GM19468 (cell line): Measurements from ENCODE around the gene HOXC9.

ENCODE experiments used
- ATAC-seq: cut with Tn5 transposase; IDR thresholded peaks from one replicate; pipeline ENCODE4 v1.9.1; 2021; ENCODE audit warnings: mild to moderate bottlenecking, moderate library complexity, moderate number of reproducible peaks; ENCODE audit not compliant: unreplicated experiment; ENCODE audit errors: extremely low read depth

The HOXC9 gene

GRCh38 chr12:54022960-54023884, 23.3 kb downstream of the HOXC9 start:
- ATAC-seq: no peak

DNA sequence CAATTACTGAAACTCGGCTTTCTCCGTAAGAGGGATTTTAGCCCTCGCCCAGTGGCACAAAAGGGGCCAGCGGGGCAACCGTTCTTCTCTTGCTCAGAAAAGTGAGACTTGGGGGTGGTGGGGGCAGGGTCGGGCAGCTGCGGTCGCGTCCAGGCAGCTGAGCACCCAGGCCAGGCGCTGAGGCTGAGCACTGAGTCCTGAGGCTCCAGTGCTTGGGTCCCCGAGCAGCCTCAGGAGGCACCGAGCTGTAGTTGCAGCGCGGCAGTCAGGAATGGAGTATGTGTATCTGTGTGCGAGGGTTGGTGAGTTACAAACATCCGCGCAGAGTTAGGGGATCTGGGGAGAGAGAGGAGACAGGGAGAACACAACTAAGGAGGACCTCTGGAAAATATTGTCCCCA, 24.2 kb downstream of the HOXC9 start:
- ATAC-seq: no peak

DNA sequence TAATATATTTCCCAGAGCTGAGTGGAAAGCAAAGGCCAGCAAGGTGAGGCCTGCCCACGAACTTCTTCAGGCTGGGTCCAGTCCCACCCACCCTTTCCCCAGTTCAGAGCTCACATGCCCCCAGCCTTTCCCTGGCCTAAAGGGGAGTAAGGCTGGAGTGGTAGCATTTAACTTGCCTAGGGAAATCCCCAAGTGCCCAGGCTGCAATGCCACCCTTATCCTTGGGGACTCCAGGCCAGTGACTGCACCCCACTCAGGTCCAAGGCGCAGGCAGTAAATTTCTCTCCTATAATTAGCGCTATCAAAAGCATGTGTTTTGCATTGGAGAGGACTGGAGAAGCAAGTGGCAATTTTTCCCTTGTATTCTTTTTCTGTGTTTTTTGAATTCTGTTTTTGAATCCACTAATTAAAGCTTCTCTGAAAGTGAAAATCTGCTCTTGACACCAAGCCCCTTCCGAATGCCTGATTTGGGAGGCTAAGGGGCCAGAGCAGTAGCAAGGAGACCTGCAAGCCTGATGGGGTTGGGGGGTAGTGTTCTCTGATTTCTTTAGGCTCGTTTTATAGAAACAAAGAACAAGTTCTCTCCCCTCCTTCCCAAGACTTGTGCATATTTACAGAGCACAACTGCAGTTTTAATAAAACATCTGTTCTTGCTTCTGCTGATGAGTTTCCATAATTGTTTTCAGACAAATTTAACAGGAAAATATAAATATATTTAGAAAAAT, 24.8 kb downstream of the HOXC9 start:
- ATAC-seq: no peak

GRCh38 chr12:54025499-54026405, 25.8 kb downstream of the HOXC9 start:
- ATAC-seq: no peak

DNA sequence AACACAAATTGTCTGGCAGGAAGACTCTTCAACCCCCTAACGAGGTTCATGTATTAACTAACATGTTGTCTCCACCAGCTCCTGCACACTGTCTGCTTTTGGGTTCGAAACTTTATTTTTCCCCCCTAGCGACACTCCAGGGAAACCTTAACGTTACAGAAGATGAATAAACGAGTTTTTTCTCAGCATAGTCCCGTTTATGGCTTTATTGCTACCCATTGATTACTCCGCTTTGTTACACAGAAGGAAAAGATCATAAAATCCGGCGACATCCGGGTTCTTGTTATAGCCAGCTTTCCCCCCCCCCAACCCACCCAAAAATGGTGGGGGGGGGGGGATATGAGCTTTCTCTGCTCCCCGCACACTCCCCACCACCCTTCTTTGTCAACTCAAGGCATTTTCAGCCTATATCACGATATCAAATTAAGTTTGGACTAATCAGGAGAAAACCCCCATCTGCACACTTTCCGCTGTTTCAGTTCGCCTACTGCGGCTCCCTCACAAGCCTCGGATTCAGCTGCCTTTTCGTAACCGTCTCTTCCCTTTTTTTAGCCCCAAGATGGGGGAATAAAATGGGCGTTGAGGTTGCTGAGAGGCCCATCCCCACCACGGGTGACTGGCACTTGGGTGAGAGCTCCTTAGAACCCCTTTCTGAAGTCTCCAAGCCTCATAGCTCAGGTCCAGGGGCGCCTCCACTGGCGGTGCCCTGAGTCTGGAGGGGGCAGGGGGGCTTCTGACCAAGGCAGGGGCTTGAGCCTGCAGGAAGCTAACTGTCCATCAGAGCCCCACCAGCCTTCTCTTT, 26.9 kb downstream of the HOXC9 start:
- no peak for ATAC-seq

GRCh38 chr12:54027442-54027786, 27.5 kb downstream of the HOXC9 start:
- ATAC-seq: no peak

- no peak for ATAC-seq
Observed at GRCh38 chr12:54028314-54029201, 28.6 kb downstream of the HOXC9 start, which contains the start of gene HOXC6. Gene HOXC6, plus strand, starts transcription at chr12:54028440. Its CDS starts 82 bp downstream, at chr12:54028522.

- ATAC-seq: no peak
Observed at GRCh38 chr12:54029529-54030441, 29.8 kb downstream of the HOXC9 start.

DNA sequence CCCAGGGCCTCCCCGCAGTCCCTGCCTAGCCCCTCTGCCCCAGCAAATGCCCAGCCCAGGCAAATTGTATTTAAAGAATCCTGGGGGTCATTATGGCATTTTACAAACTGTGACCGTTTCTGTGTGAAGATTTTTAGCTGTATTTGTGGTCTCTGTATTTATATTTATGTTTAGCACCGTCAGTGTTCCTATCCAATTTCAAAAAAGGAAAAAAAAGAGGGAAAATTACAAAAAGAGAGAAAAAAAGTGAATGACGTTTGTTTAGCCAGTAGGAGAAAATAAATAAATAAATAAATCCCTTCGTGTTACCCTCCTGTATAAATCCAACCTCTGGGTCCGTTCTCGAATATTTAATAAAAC, 30.5 kb downstream of the HOXC9 start:
- ATAC-seq: no peak

- ATAC-seq: no peak
Observed at GRCh38 chr12:54030889-54031471, 31.0 kb downstream of the HOXC9 start.

DNA sequence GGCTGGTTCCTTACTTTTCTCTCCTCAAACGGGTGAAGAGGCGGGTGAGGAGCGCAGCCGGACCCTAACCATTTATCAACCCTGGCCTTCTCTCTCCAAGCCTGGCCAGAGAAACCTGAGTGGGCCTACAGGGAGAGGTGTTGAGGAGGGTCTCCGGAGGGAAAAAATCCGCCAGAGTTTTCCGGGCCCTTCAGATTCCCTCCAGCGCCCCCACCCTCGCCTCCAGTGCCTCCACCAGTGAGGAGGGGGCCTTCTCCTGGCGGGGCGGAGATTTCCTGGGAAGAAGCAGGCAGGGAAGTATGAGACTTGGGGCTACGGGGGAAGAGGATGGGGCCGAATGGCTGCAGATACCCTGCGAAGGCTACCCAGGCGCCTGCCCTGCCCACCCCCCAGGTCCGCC, 31.5 kb downstream of the HOXC9 start:
- no peak for ATAC-seq

DNA sequence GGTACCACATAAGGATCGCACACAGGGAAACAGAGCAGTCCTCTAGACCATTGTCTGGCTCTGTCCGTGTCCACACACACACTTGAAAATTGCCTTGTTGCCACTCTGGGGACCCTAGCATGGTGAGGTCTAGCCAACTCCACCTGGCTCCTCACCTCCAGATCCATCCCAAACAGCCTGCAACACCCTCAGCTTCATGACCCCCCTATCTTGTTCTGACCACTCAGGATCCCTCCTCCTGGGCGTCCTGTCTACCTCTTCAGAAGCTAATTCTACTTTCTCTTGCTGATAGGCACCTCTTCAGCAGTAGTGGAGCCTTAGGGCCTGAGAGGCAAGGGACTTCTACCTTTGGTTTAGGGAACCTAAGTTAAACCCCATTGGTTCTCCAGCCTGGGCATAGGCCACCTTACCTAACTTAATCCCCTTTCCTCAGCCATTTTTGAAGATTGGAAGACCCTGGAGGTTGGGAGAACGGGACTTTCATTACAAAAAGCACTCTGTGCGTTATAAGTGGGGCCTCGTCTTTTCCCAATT, 32.2 kb downstream of the HOXC9 start:
- no peak for ATAC-seq

- ATAC-seq: no peak
Observed at GRCh38 chr12:54032627-54033100, 32.7 kb downstream of the HOXC9 start, which contains the start of gene HOXC5. Gene HOXC5, plus strand, starts transcription at chr12:54033050. Its CDS starts 73 bp downstream, at chr12:54033123.

DNA sequence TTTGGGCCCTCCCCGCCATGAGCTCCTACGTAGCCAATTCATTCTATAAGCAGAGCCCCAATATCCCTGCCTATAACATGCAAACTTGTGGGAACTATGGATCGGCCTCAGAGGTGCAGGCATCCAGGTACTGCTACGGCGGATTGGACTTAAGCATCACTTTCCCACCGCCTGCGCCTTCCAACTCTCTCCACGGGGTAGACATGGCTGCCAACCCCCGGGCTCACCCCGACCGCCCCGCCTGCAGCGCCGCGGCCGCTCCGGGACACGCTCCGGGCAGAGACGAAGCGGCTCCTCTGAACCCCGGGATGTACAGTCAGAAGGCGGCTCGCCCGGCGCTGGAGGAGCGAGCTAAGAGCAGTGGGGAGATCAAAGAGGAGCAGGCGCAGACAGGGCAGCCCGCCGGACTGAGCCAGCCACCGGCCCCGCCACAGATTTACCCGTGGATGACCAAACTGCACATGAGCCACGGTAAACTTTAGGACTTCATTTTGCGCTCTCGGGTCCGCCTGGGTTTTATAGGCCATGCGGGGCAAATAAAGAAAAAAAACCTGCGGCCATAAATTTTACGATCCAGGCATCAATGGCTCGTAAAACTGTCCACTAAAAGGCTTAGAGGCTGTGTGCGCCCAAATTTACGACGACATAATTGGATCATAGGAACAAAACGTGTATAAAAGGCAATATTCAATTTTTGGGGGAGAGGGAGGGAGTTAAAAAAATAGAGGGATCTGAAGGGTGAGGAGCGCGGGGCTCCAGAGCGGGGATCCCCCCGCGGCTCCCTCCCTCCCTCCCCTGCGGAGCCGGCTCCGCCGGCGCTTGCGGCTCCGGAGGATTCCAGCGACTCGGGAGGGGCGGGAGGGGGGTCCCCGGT, 33.4 kb downstream of the HOXC9 start:
- ATAC-seq: no peak

GRCh38 chr12:54033980-54034784, 34.2 kb downstream of the HOXC9 start:
- ATAC-seq: no peak
